ENCODE measurements around the gene FOXO3. TPM values are rescaled to one million over a fixed set of nuclear protein-coding genes. Genes with fewer than 3 reads are reported as not detected.

The FOXO3 gene
- total RNA-seq: 10 to 100 TPM; 43.1 to 70.4 (median 51.3) TPM
- 24.5 TPM for total RNA-seq (2013)

DNA sequence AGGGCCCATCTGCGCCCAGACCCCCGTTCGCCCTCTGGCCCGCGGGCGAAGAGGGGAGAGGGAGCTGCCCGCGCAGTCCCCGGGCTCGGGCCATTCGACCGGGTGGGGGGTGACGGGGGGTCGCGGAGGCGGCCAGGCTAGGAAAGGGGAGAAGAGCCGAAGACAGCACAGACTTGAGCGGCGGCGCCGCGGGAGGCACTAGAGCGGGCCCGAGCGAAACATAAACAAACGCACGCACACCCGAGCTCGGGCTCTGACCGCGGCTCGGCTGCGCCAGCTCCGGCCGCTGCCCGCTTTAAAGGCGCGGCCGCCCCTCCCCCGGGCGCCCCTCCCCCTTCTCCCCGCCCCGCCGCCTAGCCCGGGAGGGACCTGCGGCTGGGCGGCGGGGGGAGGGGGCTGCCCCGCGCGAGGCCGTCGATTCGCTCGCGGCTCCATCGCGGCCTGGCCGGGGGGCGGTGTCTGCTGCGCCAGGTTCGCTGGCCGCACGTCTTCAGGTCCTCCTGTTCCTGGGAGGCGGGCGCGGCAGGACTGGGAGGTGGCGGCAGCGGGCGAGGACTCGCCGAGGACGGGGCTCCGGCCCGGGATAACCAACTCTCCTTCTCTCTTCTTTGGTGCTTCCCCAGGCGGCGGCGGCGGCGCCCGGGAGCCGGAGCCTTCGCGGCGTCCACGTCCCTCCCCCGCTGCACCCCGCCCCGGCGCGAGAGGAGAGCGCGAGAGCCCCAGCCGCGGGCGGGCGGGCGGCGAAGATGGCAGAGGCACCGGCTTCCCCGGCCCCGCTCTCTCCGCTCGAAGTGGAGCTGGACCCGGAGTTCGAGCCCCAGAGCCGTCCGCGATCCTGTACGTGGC, at the start of gene FOXO3:
TSS of gene FOXO3 (plus strand) at position 455 of the 846 bp plus-strand sequence. CDS start at position 747, 292 bp downstream.
- Histone ChIP-seq H3K36me3 (ENCODE audit: control insufficient read depth, insufficient read depth, low read length) (no peaks in the 10 kb centered on the region), H3K4me1 (ENCODE audit: control insufficient read depth, insufficient read depth, low read length) (peaks cover 24% of the 10 kb centered on the region), H3K4me3 (ENCODE audit: low read length) (peak within 1 kb of the TSS; percentile 96), H3K27me3 (ENCODE audit: control insufficient read depth, insufficient read depth, low read length) (no peaks in the 10 kb centered on the region), H3K27ac (ENCODE audit: low read length) (peak within 1 kb of the TSS; percentile 89), H3K9me3 (ENCODE audit: control insufficient read depth, insufficient read depth, low read length) (no peaks in the 10 kb centered on the region)
- WGBS (ENCODE audit: insufficient coverage): under 1% methylated on average over 99 of the region's 110 CpGs
- no peaks in the 10 kb centered on the region for H3K27me3 Mint-ChIP-seq (ENCODE audit: low read depth in 2 of 2)
- peak within 1 kb of the TSS; percentile 95 for H3K4me3 Mint-ChIP-seq
- ATAC-seq (peak; percentile 13 to 40 (median 31)), DNase-seq (peak; percentile 79)
- TF ChIP-seq, protein P1, sequence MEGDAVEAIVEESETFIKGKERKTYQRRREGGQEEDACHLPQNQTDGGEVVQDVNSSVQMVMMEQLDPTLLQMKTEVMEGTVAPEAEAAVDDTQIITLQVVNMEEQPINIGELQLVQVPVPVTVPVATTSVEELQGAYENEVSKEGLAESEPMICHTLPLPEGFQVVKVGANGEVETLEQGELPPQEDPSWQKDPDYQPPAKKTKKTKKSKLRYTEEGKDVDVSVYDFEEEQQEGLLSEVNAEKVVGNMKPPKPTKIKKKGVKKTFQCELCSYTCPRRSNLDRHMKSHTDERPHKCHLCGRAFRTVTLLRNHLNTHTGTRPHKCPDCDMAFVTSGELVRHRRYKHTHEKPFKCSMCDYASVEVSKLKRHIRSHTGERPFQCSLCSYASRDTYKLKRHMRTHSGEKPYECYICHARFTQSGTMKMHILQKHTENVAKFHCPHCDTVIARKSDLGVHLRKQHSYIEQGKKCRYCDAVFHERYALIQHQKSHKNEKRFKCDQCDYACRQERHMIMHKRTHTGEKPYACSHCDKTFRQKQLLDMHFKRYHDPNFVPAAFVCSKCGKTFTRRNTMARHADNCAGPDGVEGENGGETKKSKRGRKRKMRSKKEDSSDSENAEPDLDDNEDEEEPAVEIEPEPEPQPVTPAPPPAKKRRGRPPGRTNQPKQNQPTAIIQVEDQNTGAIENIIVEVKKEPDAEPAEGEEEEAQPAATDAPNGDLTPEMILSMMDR (IDR thresholded peaks at IDR 0.05): no peak
- H3K27ac Mint-ChIP-seq: peak within 1 kb of the TSS; percentile 97 to 98
- intact Hi-C loops (cut with micrococcal nuclease): loop anchor here (1.0 kb wide), 1 partner anchor 8 kb away; no protein-coding TSS in a partner anchor
- H3K4me1 Mint-ChIP-seq: peaks cover 39 to 47% of the 10 kb centered on the region in 2 donors
- H3K36me3 Mint-ChIP-seq: no peaks in the 10 kb centered on the region
- no peaks in the 10 kb centered on the region for H3K9me3 Mint-ChIP-seq

DNA sequence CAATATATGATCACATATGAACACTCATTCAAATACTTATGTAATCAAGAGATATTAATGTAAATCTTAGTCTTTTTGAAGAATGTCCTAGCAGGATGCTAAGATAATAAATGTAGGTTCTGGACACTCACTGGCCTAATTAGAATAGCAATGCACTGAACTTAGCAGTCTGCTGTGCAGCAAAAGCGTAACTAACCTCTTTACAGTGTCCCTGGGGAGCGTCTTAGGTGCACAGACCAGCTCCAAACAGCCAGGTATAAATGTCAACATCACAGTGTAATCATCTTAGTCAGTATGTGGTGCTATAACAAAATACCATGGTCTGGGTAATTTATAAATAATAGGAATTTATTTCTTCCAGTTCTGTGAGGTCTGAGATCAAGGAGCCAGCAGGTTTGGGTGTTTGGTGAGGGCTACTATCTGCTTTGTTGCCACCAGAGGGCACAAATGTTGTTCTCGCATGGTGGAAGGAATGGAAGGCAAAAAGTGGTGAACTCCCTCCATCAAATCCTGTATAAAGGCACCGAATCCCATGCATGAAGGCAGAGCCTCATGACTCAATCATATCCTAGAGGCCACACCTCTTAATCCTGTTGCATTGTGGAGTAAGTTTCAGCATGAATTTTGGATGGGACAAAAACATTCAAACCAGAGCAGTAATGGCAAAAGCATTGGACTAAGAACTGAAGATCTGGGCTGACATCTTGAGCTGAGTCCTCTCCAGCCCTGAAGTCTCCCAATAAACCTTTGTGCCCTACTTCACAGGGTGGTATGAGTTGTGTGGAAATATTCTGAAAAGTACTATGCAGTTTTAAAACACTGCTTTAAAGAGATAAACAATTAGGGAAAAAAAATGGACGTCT, 41.8 kb upstream of the FOXO3 start:
- 98% methylated on average over 3 of the region's 5 CpGs for WGBS (ENCODE audit: insufficient coverage)
- peak in 1 of 2 donors; percentile 34 for DNase-seq

DNA sequence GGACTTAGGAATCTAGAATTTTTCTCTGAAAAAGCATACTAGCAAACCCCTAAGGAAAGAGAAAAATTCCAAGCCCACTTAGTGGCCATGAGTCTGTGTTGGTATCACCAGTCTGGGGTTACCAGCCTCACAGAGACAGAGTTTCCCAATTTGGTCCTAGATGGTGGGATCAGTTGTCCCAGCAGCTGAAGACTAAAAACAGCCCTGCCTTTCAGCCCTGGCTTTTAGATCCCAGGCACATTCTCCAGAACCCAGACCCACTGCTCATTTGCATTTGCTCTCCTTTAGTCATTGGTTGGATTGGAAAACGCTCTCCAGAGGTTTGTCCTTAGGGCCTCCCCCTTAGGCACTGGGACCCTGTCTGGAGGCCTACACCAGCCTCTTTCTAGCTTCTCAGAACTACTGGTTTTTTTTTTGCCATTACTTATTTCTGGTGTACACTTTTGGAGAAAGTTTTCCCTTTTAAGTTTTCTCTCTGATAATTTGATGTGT, 39.1 kb upstream of the FOXO3 start:
- DNase-seq: no peak
- Mint-ChIP-seq H3K36me3 (no peaks in the 10 kb centered on the region), H3K9me3 (no peaks in the 10 kb centered on the region), H3K27ac (no peak overlapping the region), H3K4me3 (no peak overlapping the region), H3K4me1 (no peaks in the 10 kb centered on the region), H3K27me3 (ENCODE audit: low read depth in 2 of 2) (no peaks in the 10 kb centered on the region)
- Histone ChIP-seq H3K4me3 (ENCODE audit: low read length) (no peak overlapping the region), H3K27ac (ENCODE audit: low read length) (no peak overlapping the region), H3K9me3 (ENCODE audit: control insufficient read depth, insufficient read depth, low read length) (no peaks in the 10 kb centered on the region), H3K4me1 (ENCODE audit: control insufficient read depth, insufficient read depth, low read length) (no peaks in the 10 kb centered on the region), H3K27me3 (ENCODE audit: control insufficient read depth, insufficient read depth, low read length) (no peaks in the 10 kb centered on the region), H3K36me3 (ENCODE audit: control insufficient read depth, insufficient read depth, low read length) (no peaks in the 10 kb centered on the region)
- TF ChIP-seq, protein P1 (IDR thresholded peaks at IDR 0.05): no peak
- intact Hi-C loops (cut with micrococcal nuclease): loop anchor here (10.0 kb wide), 1 partner anchor 267 kb away; no protein-coding TSS in a partner anchor
- 94% methylated on average over 1 of the region's 1 CpG for WGBS (ENCODE audit: insufficient coverage)
- no peak for ATAC-seq

More for the DNA sequence above, 41.8 kb upstream of the FOXO3 start:
- Histone ChIP-seq H3K27me3 (ENCODE audit: control insufficient read depth, insufficient read depth, low read length) (no peaks in the 10 kb centered on the region), H3K4me3 (ENCODE audit: low read length) (no peak overlapping the region), H3K36me3 (ENCODE audit: control insufficient read depth, insufficient read depth, low read length) (no peaks in the 10 kb centered on the region), H3K9me3 (ENCODE audit: control insufficient read depth, insufficient read depth, low read length) (no peaks in the 10 kb centered on the region), H3K4me1 (ENCODE audit: control insufficient read depth, insufficient read depth, low read length) (no peaks in the 10 kb centered on the region), H3K27ac (ENCODE audit: low read length) (no peak overlapping the region)
- Mint-ChIP-seq H3K9me3 (no peaks in the 10 kb centered on the region), H3K27ac (no peak overlapping the region), H3K4me1 (no peaks in the 10 kb centered on the region), H3K4me3 (no peak overlapping the region), H3K27me3 (ENCODE audit: low read depth in 2 of 2) (no peaks in the 10 kb centered on the region), H3K36me3 (no peaks in the 10 kb centered on the region)
- intact Hi-C loops (cut with micrococcal nuclease): no loop called here
- no peak for ATAC-seq
- TF ChIP-seq, protein P1 (IDR thresholded peaks at IDR 0.05): peak; percentile 9
